Measurements from ENCODE around the gene TICRR.

TICRR gene

DNA sequence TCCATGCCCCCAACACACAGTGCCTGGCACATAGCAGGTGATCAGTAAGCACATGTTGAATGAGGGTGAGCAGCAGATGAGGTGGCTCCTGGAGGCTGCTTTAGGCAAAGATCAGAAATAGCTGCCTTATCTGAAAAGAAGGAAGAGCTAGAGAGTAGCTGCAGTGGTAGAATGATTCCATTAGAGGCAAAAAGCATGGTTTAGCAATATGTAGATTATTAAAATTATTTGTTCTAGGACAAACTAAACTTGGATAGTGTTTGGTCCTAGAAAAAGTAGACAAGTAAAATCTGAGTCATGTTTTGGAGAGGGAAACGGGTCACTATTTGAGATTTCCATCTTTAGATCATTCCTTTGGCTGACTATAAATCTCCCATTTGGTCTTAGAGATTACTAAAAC lies 47.9 kb downstream of the TICRR start:
- Histone ChIP-seq H3K27me3 (ENCODE audit: insufficient read depth, low read length, poor library complexity) (no peaks in the 10 kb centered on the region), H3K4me2 (ENCODE audit: insufficient read depth, low read length) (no peak overlapping the region), H3K79me2 (ENCODE audit: insufficient read depth, low read length) (no peaks in the 10 kb centered on the region), H3K4me3 (ENCODE audit: low read depth in 1 of 2, low read length in 2 of 2) (no peak overlapping the region), H2AFZ (ENCODE audit: low read depth, low read length) (no peak overlapping the region), H3K36me3 (ENCODE audit: insufficient read depth, low read length) (peaks cover 98% of the 10 kb centered on the region), H3K27ac (ENCODE audit: low read length) (no peak overlapping the region), H3K9me3 (ENCODE audit: insufficient read depth, low read length, severe bottlenecking) (no peaks in the 10 kb centered on the region), H3K4me1 (ENCODE audit: insufficient read depth, low read length) (no peaks in the 10 kb centered on the region), H4K20me1 (ENCODE audit: insufficient read depth, low read length) (peaks cover 8% of the 10 kb centered on the region), H3K9ac (ENCODE audit: low read depth, low read length) (no peak overlapping the region)
- no peak for TF ChIP-seq EZH2 (IDR thresholded peaks at IDR 0.05; ENCODE audit: borderline replicate concordance, low read depth, low read length, severe bottlenecking)
- TF ChIP-seq, protein P1, sequence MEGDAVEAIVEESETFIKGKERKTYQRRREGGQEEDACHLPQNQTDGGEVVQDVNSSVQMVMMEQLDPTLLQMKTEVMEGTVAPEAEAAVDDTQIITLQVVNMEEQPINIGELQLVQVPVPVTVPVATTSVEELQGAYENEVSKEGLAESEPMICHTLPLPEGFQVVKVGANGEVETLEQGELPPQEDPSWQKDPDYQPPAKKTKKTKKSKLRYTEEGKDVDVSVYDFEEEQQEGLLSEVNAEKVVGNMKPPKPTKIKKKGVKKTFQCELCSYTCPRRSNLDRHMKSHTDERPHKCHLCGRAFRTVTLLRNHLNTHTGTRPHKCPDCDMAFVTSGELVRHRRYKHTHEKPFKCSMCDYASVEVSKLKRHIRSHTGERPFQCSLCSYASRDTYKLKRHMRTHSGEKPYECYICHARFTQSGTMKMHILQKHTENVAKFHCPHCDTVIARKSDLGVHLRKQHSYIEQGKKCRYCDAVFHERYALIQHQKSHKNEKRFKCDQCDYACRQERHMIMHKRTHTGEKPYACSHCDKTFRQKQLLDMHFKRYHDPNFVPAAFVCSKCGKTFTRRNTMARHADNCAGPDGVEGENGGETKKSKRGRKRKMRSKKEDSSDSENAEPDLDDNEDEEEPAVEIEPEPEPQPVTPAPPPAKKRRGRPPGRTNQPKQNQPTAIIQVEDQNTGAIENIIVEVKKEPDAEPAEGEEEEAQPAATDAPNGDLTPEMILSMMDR (IDR thresholded peaks at IDR 0.05; ENCODE audit: borderline replicate concordance, extremely low read depth, low read length, poor library complexity, severe bottlenecking), result no peak
- DNase-seq (no peak), ATAC-seq (ENCODE audit: insufficient read depth, low read depth) (no peak)

DNA sequence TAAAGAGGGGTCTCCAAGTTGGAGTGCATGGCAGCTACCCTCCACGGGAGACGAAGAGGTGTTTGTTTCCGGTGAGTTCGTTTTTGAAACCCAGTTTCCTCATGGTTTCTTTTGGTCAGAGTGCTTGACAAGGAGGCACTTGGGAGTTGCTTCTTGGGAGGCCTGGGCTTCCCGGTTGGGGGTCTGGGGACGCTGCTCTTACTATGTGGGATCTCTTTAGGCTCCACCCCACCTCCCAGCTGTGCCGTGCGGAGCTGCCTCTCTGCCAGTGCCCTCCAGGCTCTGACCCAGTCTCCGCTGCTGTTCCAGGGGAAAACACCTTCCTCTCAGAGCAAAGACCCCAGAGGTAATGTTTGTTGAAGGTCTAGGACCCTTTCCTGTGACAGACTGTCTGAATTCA lies 50.4 kb downstream of the TICRR start:
- H3K36me3 ChIP-seq (ENCODE audit: insufficient read depth, low read length), result peaks cover 97% of the 10 kb centered on the region
- no peaks in the 10 kb centered on the region for H3K79me2 ChIP-seq (ENCODE audit: insufficient read depth, low read length)
- no peak overlapping the region for H3K27ac ChIP-seq (ENCODE audit: low read length)
- H3K4me2 ChIP-seq (ENCODE audit: insufficient read depth, low read length), result no peak overlapping the region
- no peak overlapping the region for H2AFZ ChIP-seq (ENCODE audit: low read depth, low read length)
- no peak overlapping the region for H3K9ac ChIP-seq (ENCODE audit: low read depth, low read length)
- no peak for TF ChIP-seq EZH2 (IDR thresholded peaks at IDR 0.05; ENCODE audit: borderline replicate concordance, low read depth, low read length, severe bottlenecking)
- TF ChIP-seq, protein P1 (IDR thresholded peaks at IDR 0.05; ENCODE audit: borderline replicate concordance, extremely low read depth, low read length, poor library complexity, severe bottlenecking), result no peak
- no peaks in the 10 kb centered on the region for H3K4me1 ChIP-seq (ENCODE audit: insufficient read depth, low read length)
- ATAC-seq (ENCODE audit: insufficient read depth, low read depth) (no peak), DNase-seq (no peak)
- no peaks in the 10 kb centered on the region for H3K27me3 ChIP-seq (ENCODE audit: insufficient read depth, low read length, poor library complexity)
- no peak overlapping the region for H3K4me3 ChIP-seq (ENCODE audit: low read depth in 1 of 2, low read length in 2 of 2)
- peaks cover 13% of the 10 kb centered on the region for H4K20me1 ChIP-seq (ENCODE audit: insufficient read depth, low read length)
- H3K9me3 ChIP-seq (ENCODE audit: insufficient read depth, low read length, severe bottlenecking), result no peaks in the 10 kb centered on the region

DNA sequence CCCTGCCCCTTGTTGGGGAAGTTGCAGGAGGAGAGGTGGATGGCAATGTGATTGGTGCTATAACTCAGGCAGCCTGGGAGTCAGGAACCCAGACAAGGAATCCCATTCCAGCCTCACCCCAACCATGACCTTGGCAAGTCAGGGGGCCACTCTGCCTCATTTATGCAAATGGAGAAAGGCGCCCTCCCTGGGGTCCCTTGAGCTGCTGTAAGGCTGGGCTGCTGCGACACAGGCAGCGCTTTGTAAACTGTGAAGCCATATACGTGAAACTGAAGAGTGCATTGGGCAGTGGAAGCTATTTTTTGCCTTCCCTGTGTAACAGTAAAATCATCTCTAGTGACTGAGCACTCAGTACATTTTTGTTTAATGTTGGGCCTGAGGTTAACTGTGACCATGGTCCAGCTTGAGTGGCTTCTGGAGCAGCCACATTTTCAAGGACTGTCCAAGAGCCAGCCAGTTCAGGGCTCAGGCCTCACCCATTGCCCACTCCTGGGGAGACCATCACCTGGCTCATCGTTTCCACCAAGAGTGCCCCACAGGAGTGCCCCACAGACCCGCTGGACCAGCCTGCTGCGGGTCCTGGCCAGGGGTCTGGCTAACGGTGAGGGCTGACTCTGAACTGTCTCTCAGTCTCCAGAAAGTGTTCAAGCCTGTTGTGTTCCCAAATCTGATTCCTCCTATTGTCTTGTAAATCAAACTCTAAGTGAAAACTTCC lies 52.1 kb downstream of the TICRR start:
- Histone ChIP-seq H3K9me3 (ENCODE audit: insufficient read depth, low read length, severe bottlenecking) (no peaks in the 10 kb centered on the region), H3K27me3 (ENCODE audit: insufficient read depth, low read length, poor library complexity) (no peaks in the 10 kb centered on the region), H3K79me2 (ENCODE audit: insufficient read depth, low read length) (no peaks in the 10 kb centered on the region), H3K4me2 (ENCODE audit: insufficient read depth, low read length) (no peak overlapping the region), H3K27ac (ENCODE audit: low read length) (no peak overlapping the region), H3K4me1 (ENCODE audit: insufficient read depth, low read length) (no peaks in the 10 kb centered on the region), H3K9ac (ENCODE audit: low read depth, low read length) (no peak overlapping the region), H2AFZ (ENCODE audit: low read depth, low read length) (no peak overlapping the region), H3K4me3 (ENCODE audit: low read depth in 1 of 2, low read length in 2 of 2) (no peak overlapping the region), H3K36me3 (ENCODE audit: insufficient read depth, low read length) (peaks cover 98% of the 10 kb centered on the region), H4K20me1 (ENCODE audit: insufficient read depth, low read length) (peaks cover 13% of the 10 kb centered on the region)
- ATAC-seq (ENCODE audit: insufficient read depth, low read depth) (no peak), DNase-seq (no peak)
- TF ChIP-seq EZH2 (IDR thresholded peaks at IDR 0.05; ENCODE audit: borderline replicate concordance, low read depth, low read length, severe bottlenecking), result no peak
- TF ChIP-seq, protein P1 (IDR thresholded peaks at IDR 0.05; ENCODE audit: borderline replicate concordance, extremely low read depth, low read length, poor library complexity, severe bottlenecking), result no peak
